Eye (tissue), 1 donor: Measurements from ENCODE around the gene RNF41.
"Not testable (repeated sequence)": the region's sequence is repeated elsewhere in the genome, so short reads cannot be mapped to it uniquely, and the experiment has no call there.

Experiments
- DNase-seq: peaks from one replicate; pipeline ENCODE4 v3.0.0-alpha.2; 2015

The RNF41 gene

GRCh38 chr12:56163533-56164344, 58.0 kb downstream of the RNF41 start:
- DNase-seq: no peak

- DNase-seq: peak; percentile 41
Observed at GRCh38 chr12:56162468-56163290, 59.0 kb downstream of the RNF41 start.

GRCh38 chr12:56161690-56162351, 59.9 kb downstream of the RNF41 start:
- DNase-seq: no peak

- no peak for DNase-seq
Observed at GRCh38 chr12:56160894-56161689, 60.6 kb downstream of the RNF41 start.

- DNase-seq: no peak
Observed at GRCh38 chr12:56160193-56160763, 61.4 kb downstream of the RNF41 start.

GRCh38 chr12:56159482-56160192, 62.1 kb downstream of the RNF41 start:
- DNase-seq: no peak

GRCh38 chr12:56158926-56159461, 62.7 kb downstream of the RNF41 start:
- DNase-seq: peak; percentile 75

GRCh38 chr12:56158029-56158925, 63.4 kb downstream of the RNF41 start, which contains the start of gene MYL6:
Gene MYL6, plus strand, starts transcription at chr12:56158359. Its CDS starts 43 bp downstream, at chr12:56158402.
- peak; percentile 99 for DNase-seq

GRCh38 chr12:56157201-56158028, 64.3 kb downstream of the RNF41 start:
- DNase-seq: peak; percentile 93

- not testable (repeated sequence) for DNase-seq
Observed at GRCh38 chr12:56156464-56157200, 65.1 kb downstream of the RNF41 start.

- DNase-seq: no peak
Observed at GRCh38 chr12:56155256-56155845, 66.4 kb downstream of the RNF41 start.

- DNase-seq: no peak
Observed at GRCh38 chr12:56154818-56155217, 66.9 kb downstream of the RNF41 start.

- no peak for DNase-seq
Observed at GRCh38 chr12:56154246-56154771, 67.4 kb downstream of the RNF41 start.

- DNase-seq: no peak
Observed at GRCh38 chr12:56153678-56154065, 68.0 kb downstream of the RNF41 start.

- DNase-seq: no peak
Observed at GRCh38 chr12:56152756-56153677, 68.7 kb downstream of the RNF41 start.
